ENCODE measurements around the gene DZIP1L.
"Not testable (repeated sequence)": the region's sequence is repeated elsewhere in the genome, so short reads cannot be mapped to it uniquely, and the experiment has no call there.

DZIP1L gene

DNA sequence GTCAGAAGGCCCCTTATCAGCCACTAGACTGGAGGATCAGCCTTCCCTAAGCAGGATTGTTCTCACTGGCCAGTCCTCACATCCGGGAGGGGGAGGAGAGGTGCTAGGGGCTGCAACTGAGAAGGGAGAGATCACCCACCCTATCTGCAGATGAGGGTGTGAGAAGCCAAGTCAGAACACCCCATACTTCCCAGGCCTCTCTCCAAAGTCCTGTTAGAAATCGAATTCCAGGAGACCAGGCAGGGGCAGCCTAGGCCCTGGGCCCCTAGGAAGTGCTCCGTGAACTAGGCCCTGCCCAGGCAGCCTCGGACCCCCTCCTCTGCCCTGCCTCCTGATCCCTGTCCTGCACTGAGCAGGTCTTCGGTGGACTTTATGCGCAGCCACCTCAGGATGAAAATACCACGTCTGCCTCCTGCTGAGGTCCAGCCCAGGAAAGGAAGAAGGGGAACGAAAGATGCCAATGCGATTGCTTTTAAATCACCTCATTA is 933 bp downstream of the DZIP1L start:
- DNase-seq: no peak

DNA sequence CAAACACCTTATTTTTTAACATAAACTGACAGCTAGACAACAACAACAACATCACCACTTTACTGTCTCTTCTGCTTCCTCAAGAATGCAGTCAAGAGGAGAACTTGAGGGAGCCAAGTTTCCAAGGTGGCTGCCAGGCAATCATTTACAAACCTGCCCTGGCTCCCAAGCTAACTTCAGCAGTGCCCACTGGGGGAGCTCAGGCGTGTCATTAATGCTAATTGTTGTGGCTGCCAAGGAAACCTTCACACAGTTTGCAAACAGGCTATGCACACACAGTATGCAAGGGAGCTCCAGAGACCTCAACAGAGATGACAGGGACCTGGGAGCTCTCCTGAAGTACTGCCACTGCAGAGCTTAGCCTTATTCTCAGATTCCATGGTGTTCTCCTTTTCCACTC is 2.1 kb downstream of the DZIP1L start:
- DNase-seq: no peak

DNA sequence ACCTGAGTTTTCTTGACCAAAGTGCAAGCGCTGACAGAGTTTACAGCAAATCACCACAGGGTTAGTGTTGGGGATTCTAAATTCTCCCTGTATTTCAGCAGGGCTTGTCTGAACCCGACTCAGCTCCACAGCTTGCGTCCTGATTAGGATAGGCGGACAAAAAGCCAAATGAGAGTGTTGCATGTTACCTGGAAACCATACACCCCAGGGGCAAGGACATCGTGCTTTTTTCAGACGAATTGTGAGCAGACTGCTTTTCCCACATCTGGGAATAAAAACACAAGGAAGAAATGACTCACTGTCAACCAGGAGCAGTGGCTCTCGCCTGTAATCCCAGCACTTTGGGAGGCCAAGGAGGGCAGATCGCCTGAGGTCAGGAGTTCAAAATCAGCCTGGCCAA is 3.0 kb downstream of the DZIP1L start:
- no peak for DNase-seq

DNA sequence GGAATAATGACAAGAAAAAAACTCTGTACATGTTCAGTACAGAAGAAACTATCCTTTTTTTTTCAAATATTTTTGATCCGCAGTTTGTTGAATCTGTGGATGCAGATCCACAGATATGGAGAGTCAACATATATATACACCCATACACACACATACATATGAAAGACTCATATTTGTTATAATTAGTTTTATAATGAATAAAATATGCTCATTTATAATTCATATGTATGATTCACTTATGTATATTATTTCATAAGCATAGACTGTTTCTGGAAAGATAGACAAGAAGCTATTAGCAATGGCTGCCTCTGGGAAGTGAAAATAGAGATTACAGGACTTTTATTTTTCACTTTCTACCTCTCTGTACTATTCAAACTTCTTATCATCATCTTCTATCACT is 9.8 kb downstream of the DZIP1L start:
- DNase-seq: no peak

DNA sequence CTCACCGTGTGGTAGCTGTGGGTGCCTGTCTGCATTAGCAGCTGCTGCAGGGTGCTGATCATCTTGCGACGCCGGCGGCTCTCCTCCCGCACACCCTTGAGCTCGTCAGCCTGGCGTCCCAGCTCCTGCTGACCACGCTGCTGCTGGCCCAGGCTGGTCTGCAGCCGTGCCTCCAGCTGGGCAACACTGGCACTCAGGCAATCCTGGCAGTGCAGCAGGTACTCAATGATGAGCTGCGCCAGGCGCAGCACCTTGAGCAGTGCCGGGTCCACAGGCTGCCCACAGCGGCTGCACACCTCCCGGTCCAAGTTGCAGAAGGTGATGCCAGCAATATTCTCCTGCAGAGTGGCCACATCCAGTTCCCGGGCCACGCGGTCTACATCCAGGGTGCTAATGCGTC is 11.9 kb downstream of the DZIP1L start:
- DNase-seq: no peak

DNA sequence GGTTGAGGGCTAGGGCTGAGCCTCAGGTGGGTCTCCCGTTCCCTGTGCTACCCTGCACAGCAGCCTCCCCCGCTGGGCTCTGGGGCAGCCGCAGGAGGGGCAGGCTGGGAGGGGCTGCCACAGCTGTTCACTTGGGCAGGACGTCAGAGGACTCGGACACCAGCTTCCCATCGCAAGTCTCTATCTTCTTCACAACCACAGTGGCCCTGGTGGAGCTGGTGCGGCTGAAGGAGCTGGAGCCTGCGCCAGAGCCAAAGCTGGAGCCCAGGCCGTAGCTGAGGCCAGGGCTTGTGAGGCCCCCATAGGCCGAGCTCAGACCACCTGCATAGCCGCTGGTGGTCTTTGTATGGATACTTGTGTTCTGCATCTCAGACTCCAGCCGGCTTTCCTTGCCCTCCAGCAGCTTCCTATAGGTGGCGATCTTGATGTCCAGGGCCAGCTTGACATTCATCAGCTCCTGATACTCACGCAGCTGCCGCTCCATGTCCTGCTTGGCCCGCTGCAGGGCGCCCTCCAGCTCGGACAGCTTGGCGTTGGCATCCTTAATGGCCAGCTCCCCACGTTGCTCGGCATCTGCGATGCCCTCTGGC is 14.0 kb downstream of the DZIP1L start:
- not testable (repeated sequence) for DNase-seq

DNA sequence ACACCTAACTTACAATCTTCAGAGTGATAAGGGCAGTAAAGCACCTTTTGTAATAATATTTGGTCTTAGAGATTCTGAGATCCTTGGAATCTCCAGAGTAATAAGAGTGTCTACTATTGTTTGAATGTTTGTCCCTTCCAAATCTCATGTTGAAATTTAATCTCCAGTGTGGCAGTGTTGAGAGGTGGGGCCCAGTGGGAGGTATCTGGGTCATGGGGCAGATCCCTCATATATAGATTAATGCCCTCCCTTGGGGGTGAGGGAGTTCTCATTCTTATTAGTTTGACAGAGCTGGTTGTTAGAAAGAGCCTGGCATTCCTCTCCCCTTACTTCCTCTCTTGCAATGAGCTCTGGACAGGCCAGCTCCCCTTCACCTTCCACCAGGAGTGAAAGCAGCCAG is 16.0 kb downstream of the DZIP1L start:
- no peak for DNase-seq

DNA sequence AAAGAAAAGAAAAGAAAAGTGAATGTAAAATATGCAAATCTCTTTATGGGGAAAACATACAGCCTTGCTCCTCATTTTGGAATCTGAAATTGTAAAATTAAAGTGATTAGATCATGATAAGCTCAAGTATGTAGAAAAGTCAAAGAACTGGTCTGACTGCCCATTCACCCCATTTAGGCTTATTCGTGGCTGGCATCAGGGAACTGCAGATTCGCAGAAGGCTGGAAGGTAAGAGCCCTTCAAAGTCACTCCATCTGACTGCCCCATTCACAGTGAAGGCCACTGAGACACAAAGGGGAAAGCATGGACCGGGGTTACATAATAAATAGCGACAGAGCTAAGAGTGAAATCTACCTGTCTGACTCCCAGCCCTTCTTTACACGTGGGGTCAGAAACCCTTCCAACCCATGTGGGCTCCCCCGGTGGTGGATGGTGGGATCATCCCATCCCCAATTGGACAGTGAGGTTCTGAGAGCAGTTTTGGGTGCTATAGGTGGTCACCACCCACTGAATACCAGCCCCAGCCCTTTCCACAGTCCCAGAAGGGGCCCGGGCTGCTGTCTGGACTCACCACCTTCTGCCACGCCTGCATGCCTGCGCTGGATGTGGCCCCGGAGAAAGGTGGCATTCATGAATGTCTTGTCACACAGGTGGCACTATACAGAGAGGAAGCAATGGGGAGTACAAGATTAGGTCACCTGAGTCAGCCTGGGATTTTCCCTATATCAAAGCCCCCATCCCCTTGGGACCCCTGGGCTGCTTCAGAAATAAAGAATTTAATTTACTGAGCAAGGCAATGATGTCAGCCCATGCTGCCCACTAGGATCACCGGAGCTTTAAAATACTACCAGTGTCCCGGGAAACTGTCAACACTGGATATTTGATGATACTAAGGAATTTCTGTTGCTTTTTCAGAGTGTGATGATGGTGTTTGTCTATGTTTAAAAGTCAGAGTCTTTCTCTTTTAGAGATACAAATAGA is 17.9 kb downstream of the DZIP1L start:
- no peak for DNase-seq

DNA sequence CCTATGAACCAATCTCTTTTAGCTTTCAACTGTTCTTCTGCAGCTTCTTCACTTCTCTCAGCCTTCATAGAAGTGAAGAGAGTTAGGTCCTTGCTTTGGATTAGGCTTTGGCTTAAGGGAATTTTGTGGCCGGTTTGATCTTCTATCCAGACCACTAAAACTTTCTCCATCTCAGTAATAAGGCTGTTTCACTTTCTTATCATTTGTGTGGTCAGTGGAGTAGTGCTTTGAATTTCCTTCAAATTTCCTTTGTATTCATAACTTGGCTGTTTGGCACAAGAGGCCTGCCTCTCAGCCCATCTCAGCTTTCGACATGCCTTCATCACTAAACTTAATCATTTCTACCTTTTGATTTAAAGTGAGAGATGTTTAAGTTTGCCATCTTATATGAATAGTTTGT is 21.7 kb downstream of the DZIP1L start:
- DNase-seq: no peak

DNA sequence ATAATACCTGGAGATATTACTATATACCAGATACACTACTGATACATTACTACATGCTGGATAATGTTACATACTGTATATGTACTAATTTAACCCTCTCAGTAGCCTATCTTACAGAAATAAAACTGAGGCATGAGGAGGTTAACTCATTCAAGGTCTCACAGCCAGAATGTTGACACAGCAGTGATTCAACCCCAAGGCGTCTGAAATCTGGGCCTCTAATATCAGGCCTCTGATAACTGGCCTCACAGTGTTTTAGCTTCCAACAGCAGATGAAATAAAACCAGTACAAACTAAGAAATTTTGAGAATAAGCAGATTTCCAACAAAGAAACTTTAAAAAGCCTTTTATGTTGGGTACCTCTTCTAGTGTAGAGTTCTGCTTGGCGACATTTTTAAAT is 23.4 kb downstream of the DZIP1L start:
- no peak for DNase-seq

DNA sequence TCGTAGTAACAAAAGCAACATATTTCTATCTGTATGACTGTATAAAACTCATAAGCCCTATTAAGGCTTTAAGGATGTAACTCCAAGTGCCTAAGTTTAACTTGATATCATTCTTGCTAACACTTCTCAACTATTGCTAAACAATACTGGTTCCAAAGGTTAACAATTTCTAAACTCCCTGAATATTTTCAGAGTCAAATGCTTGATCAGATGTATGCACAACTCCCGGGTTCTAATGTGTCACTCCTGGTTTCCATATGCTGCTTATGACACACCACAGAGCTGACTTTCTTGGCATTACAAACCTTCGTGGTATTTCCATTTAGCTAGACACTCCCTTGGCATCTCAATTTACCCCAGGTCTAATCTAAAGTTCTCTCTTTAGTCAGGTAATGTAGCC is 26.3 kb downstream of the DZIP1L start:
- DNase-seq: no peak

DNA sequence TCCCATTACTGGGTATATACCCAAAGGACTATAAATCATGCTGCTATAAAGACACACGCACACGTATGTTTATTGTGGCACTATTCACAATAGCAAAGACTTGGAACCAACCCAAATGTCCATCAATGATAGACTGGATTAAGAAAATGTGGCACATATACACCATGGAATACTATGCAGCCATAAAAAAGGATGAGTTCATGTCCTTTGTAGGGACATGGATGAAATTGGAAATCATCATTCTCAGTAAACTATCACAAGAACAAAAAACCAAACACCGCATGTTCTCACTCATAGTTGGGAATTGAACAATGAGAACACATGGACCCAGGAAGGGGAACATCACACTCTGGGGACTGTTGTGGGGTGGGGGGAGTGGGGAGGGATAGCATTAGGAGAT is 29.7 kb downstream of the DZIP1L start:
- not testable (repeated sequence) for DNase-seq

DNA sequence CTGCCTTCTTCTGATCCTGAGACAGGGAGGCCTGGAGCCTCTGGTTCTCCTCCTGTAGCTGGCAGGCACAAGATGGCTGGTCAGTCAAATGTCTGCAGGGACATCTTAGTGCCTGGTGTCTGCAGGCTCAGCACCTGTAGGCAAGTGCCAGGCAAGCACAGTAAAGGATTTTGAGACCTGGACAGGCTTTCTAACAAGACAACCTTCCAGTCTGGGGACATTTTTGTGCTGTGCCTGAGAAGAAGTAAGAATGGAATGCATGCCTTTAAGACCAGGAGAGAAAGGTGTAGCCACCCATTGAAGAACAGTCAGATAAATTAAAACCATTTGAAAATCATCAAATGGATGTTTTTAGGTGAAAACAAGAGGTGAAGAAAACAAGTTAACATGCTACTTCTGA is 31.2 kb downstream of the DZIP1L start:
- no peak for DNase-seq

DNA sequence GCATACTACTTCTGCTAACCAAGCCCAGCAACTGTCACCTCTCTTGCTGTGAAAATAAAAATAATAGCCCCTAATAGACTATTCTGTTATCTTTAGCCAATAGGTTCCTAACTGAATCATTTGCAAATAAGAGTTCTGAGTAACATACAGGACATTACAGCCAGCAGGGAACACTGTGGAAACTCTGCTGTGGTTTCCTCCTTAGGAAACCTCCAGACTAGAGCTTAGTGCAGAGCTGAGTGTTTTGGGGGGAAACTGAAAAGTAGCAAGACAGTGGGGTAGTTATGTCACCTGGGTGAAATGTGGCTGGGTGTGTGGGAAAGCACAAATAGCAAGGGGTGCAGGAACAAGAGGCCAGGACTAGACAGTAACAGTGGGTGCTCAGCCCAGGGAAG is 32.4 kb downstream of the DZIP1L start:
- DNase-seq: no peak

DNA sequence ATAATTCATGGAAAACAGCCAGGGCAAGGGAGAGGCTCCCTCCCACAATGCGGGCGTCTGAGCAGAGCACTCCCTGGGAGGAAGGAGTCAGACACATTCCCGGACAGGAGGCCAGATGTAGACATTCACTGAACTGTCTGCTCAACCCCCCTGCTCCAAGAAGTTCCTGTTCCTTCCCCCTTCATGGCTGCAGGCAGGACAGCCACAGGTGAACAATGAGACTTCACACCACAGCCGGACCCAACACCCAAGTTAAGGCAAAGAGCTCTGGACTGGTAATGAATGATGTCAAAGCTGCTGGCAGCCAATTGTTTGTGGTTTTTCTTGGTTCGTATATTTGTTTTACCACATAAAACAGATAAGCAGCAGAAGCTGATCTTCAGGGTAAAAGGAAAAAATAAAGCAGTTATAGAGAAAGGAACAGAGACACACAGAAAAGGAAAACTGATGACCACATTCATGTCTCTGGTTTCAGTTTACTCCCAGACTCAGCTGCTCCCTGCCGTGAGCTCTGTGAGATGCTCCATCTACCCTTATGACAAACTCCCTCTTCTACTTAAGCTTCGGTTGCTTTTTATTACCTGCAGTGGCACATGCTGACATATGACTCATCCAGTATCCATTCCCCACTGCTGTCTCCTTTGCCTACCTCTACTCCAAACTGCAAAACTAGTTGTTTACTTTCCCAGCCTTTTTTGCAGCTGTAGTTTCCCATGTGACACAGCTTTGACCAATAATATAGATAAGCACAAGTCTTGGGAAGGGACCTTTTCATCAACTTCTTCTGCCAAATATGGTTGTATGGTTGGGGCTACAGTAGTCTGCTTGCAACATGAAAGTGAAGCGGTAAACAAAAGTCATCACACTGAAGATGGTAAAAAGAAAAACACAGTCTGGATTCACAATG is 33.1 kb downstream of the DZIP1L start:
- DNase-seq: peak; percentile 54

DNA sequence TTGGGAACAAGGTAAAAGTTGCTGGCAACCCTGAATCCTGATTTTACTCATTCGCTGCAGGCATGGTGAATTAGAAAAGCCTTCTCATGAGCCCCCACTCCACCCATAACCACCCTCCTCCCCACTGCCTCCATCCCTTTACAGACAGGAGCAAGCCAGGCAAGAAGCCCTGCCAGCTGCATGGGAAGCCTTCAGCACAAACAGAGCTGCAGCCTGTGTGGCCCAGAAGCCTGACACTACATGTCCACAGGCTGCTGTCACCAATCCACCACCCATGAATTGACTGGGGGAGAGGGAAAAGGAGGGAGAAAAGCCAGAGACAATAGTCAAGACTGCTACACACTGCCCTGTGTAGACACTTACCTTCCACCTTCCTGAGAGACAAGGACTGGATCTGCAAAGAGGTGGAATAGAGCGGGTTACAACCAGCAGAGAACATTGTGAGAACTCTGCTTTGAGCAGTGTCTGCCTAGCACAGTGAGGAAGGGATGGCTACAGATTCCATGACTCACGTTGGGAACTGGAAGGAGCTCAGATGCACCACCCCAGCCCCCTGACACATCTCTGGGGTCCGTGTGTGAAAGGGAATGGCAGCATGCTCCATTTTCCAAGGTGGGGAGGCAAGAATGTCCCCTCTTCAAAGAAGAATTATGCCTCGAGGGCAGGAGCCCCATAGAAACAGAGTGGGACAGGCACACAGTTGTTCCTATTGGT is 33.9 kb downstream of the DZIP1L start:
- no peak for DNase-seq

DNA sequence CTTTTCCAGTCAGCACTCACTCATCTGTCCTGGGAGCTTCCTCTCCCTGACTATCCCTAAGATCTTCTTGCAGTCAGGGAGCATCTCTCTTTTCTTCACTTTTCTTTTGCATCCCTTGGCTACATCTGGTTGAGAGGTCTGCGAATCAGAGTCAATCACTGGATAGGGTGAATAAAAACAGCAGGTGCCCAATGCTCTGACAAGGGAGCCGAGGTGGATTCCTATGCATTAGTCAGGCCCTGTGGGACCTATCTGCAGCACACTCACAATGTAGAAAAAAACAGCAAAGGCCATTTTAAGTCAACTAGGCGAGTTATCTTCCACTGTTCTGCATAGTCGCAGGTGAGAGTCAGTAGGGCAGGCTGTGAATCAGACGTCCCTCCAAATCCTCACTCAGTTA is 35.5 kb downstream of the DZIP1L start:
- DNase-seq: no peak

DNA sequence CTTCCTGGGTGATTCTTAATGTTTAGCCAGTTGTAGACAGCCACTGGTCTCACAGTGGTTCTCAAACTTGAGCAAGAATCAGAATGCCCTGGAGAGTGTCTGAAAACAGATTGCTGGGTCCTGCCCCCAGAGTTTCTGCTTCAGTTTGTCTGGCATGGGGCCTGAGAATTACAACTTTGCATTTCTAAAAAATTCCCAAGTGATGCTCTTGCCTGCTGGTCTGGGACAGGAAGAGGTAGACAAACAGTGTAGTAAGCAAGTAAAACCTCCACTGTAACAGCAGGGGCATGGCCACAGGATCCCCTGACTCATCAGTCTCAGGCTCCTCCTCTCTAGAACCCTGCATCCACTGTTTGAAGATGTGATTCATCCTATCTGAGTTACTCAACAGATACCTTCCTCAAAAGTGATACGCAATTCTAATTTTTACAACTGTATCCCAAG is 36.5 kb downstream of the DZIP1L start:
- DNase-seq: no peak

DNA sequence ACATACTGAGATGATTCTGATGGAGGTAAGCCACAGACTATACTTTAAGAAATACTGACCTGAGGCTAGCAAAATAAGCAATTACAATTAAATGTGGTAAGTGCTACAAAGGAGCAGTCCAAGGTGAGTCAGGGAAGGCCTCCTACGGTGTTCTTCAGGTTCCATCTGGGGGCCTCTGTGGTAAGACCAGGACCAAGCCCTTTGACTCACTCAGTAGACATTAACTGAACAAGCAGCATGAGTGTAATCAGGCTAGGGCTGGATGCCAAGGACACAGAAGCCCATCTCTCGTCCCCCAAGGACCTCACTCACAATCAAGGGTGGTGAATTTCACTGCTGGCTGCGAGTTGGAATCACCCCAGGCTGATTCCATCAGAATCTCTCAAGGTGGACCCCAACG is 37.3 kb downstream of the DZIP1L start:
- no peak for DNase-seq

DNA sequence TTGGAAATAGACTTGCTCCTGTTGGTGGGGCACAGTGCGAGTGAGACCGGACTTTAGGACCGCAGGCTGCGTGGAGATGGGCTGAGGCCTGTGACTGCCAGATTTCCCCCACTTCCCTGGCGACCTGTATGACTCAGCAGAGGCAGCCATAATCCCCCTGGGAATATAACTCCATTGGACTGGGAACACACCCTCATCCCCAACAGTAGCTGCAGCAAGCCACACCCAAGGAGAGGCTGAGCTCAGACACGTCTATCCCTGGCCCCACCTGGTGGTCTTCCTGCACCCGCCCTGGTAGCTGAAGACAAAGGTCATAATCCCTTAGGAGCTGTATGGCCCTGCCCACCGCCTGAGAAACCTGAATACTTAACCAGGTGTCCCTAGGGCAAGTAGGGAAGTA is 42.6 kb downstream of the DZIP1L start:
- DNase-seq: no peak

DNA sequence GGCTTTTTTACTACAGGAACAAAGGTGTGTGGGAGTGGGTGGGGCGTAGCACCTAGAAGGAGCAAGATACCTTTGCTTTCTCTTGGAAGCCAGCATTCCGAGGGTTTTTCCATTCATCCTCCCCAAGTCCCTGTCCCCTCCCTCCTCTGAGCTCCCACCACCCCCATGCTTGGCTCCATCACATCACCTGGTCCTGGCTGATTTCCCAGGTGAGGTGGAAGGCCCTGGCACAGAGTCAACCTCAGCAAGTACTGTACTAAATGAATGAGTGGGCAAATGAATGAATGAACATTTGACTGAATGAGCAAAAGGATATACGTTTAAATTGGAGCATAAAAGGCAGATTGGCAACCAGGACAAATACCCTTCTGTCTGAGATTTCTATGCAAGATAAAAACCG is 45.4 kb downstream of the DZIP1L start:
- DNase-seq: no peak

DNA sequence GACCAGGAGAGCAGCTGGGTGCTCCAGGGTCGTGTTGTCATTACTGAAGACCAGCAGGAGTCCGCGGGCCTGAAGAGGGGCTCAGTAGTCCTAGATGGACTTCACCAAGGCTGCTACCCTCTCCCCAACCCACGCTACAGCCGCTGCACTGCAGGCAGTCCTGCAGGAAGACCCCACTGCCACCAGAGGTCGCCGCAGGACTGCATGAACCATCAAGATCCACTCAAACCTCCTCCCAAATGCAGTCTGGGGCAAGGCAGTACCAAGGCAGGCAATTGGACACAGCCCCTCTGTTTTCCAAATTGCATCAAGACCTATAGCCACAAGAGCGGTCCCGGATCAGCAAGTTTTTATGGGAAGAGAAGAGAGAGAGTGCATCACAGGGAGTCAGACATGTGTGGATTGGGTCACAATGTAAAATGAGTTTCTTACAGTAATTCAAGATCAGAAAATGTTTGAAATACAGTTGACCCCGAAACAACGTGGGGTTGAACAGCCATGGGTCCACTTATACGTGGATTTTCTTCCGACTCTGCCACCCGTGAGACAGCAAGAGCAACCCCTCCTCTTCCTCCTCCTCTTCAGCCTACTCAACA is 46.7 kb downstream of the DZIP1L start:
- peak; percentile 21 for DNase-seq

Measured in SHP77 treated with DMSO at 0.1 percent for 48 hours (cell line).